GM18511 (cell line): Measurements from ENCODE around the gene MRPL1.
"Not testable (repeated sequence)": the region's sequence is repeated elsewhere in the genome, so short reads cannot be mapped to it uniquely, and the experiment has no call there.

Experiments used
- ATAC-seq: cut with Tn5 transposase; IDR thresholded peaks from one replicate; pipeline ENCODE4 v1.9.1; 2021; ENCODE audit warnings: mild to moderate bottlenecking, moderate library complexity; ENCODE audit not compliant: unreplicated experiment

MRPL1 gene

DNA sequence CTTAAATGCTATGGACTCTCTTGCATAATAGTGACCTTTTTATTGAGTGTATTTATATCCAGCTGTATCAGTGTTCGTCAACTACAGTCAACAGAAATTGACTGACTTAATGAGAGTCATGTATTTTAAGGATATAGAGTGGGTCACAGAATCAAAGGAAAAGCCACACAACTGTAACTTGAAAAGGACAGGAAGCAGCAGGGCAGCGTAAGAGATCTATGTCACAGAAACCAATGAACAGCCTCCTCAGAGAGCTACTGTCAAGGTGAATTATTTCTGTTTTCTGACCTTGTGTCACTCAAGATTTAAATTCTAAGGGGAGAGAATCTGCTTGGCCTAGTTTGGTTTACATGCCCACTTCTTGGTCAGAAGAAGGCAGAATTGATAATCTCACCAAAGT, 100.4 kb downstream of the MRPL1 start:
- no peak for ATAC-seq

DNA sequence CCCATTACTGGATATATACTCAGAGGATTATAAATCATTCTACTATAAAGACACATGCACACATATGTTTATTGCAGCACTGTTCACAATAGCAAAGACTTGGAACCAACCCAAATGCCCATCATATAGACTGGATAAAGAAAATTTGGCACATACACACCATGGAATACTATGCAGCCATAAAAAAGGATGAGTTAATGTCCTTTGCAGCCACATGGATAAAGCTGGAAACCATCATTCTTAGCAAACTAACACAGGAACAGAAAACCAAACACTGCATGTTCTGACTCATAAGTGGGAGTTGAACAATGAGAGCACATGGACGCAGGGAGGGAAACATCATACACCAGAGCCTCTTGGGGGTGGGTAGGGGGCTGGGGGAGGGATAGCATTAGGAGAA, 111.0 kb downstream of the MRPL1 start:
- ATAC-seq = not testable (repeated sequence)

DNA sequence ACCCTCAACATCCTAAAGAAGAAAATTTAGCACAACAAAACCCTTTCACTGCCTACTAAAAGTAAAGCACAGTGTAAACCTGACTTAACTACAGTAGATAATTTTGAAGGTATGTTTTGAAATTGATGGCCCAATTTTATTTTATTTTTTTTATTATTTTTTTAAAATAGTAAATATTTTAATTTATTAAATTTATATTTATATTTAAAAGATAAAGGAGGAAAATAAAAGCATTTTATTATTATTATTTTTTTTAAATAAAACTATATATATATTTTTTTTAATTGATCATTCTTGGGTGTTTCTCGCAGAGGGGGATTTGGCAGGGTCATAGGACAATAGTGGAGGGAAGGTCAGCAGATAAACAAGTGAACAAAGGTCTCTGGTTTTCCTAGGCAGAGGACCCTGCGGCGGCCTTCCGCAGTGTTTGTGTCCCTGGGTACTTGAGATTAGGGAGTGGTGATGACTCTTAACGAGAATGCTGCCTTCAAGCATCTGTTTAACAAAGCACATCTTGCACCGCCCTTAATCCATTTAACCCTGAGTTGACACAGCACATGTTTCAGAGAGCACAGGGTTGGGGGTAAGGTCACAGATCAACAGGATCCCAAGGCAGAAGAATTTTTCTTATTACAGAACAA, 120.4 kb downstream of the MRPL1 start:
- ATAC-seq = not testable (repeated sequence)

DNA sequence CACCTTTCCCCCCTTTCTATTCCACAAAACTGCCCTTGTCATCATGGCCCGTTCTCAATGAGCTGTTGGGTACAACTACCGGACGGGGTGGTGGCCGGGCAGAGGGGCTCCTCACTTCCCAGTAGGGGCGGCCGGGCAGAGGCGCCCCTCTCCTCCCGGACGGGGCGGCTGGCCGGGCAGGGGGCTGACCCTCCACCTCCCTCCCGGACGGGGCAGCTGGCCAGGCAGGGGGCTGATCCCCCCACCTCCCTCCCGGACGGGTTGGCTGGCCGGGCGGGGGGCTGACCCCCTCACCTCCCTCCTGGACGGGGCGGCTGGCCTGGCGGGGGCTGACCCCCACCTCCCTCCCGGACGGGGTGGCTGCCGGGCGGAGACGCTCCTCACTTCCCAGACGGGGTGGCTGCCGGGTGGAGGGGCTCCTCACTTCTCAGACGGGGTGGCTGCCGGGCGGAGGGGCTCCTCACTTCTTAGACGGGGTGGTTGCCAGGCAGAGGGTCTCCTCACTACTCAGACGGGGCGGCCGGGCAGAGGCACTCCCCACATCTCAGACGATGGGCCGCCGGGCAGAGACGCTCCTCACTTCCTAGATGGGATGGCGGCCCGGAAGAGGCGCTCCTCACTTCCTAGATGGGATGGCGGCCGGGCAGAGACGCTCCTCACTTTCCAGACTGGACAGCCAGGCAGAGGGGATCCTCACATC, 121.1 kb downstream of the MRPL1 start:
- ATAC-seq = not testable (repeated sequence)

DNA sequence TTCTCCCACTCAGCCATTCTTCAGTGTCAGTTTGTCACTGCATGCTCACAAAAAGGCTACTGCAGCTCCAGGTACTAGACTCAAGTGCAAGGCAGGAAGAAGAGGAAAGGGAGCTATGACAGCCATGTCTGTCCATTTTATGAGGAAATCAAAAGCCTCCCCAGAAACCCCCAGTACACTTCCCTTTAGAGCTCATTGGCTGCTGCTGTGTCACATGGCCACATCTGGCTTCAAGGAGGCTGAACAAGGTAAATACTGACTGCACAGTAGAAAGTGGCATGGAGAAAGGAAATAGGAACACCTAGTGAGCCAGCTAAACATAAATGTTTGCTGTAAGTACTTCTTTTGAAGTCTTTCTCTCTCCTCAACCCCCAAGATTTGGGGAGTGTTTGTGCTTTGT, 127.3 kb downstream of the MRPL1 start:
- ATAC-seq = no peak

DNA sequence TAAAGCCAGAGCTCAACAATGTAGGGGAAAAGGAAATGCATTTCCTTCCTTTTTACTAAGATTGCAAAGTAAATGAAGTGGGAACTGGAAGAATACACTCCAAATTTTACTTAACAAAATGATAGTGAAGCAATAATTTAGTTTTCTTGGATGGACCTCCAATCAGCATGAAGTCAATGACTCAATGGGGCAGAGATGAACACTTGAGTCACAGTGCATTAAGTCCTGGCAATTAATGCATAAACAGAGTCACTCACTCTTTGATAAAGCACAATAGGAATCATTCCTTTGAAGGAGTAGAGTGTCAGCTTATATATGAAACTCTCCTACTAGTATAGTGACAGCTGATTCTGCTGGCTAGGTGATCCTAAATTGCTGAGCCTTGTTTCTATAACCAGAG, 127.8 kb downstream of the MRPL1 start:
- ATAC-seq = no peak

DNA sequence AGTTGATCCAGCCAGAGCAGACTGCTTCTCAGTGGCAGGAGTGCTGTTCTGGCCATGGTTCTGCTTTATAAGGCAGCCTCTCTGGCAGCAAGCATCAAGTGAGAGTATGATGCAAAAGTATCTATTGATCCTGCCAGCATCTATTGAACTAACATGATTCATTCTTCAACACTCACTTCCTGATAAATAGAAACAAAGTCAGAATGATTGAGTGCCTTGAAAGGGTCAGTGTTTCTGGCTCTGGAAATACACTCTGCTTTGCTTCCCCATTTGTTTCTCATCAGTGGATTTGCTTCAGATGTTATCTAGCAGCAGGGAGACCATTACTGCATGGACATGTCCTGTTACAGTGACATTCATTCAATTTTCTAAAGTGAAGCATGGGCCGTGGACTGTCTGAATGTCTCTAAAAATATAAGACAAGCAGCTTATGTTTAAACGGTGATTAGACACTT, 128.3 kb downstream of the MRPL1 start:
- ATAC-seq = no peak

DNA sequence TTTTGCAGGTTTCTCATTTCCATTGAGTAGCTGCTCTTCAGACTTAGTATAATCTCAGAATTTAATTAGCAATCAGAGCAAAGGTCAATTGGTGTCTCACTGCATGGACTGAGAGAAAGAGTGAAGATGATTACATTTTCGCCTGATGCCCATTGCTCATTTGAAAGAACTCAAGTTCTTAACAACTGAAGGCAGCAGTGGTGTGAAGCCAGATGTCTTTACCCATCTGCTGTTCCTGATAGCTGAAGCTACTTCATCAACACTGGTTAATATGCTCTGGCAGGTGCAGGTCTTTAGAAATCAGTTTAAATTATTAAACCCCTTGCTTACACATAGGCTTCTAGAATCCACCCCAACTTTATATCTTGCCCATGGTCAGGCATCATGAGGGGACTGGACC, 130.0 kb downstream of the MRPL1 start:
- ATAC-seq = no peak

DNA sequence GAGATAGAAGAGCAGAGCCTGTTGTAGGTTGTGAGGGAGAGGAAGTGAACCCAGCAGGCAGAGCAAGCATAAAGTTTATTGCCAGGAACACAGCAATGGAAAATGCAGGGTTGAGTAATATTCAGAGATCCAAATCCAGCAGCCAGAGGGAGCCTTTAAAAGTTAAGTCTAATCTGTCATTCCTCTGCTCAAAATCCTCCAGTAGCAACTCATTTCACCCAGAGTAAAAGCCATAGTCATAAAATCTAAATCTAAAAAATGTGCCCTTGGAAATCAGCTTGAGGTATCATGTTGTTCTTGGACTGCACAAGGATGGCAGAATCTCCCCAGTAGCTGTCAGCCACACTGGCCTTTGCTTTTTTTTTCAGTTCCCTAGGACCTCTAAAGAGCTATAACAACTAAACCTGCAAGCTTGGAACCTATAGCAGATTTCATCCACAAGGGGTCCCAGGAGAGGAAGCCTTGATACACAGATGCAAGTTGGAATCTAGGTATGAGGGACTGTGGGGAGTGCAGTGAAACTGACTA, 131.6 kb downstream of the MRPL1 start:
- peak; percentile 89 for ATAC-seq

DNA sequence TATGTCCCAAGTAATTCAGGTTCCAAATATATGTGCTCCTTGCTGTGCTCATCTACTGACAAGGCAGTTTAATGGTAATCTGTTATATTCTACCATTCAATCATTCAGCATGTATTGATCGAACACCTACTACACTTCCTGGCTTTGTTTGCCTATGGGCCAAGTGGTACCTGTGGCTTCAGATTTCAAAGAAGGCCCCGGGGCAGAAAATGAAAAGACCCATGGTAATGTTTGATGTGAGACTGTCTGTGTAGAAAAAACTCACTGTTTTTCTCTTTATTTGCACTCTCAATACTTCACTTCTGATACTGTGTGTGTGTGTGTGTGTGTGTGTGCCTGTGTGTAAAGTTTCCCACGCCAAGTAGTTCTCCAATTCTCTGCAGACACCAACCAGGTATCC, 133.4 kb downstream of the MRPL1 start:
- ATAC-seq = no peak

DNA sequence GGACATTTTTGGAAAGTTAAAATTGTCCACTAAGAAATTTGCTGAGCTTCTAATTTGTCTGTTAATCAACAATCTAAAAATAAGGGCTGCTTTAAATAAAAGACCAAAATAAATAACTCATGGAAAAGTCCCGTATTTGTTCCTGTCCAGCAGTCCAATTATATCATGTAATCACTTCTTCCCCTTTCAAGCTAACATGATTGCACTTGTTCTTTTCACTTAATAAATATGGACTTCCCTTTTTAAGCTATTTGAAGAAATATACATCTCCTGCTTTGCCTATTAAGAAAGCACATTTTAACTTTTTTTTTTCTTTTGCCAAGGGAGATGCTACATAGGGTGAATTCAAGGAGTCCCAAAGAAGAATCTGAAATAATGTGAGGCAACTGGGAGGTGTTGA, 138.9 kb downstream of the MRPL1 start:
- ATAC-seq = no peak

DNA sequence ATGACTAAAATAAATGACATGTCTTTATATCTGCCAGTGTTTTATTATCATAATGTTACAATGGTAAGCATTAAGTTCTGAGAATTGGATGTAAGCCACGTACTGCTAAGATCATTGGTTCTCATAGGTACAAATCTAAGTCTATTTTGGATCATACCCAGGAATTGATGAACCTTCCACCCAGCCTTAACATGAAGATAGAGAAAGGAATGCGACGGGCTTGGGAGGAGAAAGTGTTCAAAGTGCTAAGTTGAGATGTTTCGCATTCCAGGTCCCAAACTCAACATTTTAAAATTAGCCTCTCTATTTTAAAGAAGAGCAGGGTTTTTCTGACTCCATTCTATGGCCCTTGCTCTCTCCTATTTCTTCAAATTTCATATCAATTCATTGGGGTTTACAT, 139.6 kb downstream of the MRPL1 start:
- ATAC-seq = no peak
